SK-N-SH (cell line): Measurements from ENCODE around the gene EPHB2. TPM values are rescaled to one million over a fixed set of nuclear protein-coding genes. Genes with fewer than 3 reads are reported as not detected.

Experiments
- CTCF ChIA-PET: fragments of 300-600, 350-600 bp; formaldehyde crosslinking; extraction: SDS; loops from one replicate; lab custom pipeline; 2021; lab: Yijun Ruan, JAX
- POLR2A ChIA-PET: fragments of 350-600 bp; sonication (Branson Sonifier 250); formaldehyde crosslinking; extraction: SDS; loops from one replicate; lab custom pipeline; 2020; ENCODE audit warnings: antibody characterized with exemption, inconsistent platforms; lab: Yijun Ruan, JAX
- DNase-seq: peaks from one replicate; pipeline ENCODE4 v3.0.0; 2012
- H2AFZ ChIP-seq: fragments of 200-600 bp; sonication (generic); 2 replicates; pipeline ENCODE4 v1.8.1; 2016; ENCODE audit warnings: antibody characterized with exemption, mild to moderate bottlenecking, low read depth
- H3F3A ChIP-seq: fragments of 200-600 bp; sonication (generic); replicated peaks from 2 replicates; pipeline ENCODE3; 2016; ENCODE audit warnings: antibody characterized with exemption, mild to moderate bottlenecking; ENCODE audit not compliant: insufficient read depth
- H3K27ac ChIP-seq, 2 experiments: fragments of 200-500 bp in 1 of 2; fragments of 200-600 bp in 1 of 2; sonication (Bioruptor generic) in 1 of 2; sonication (generic), shearing (Covaris generic) in 1 of 2; 2 replicates each; pipeline versions ENCODE4 v1.5.1 to v1.6.1; 2014 to 2016; ENCODE audit warnings: low read depth in 2 of 2, inconsistent platforms in 1 of 2, low read length in 1 of 2, mild to moderate bottlenecking in 1 of 2, mixed read lengths in 1 of 2
- H3K27me3 ChIP-seq: fragments of 200-600 bp; sonication (generic), shearing (Covaris generic); 2 replicates; pipeline ENCODE4 v1.6.1; 2016; ENCODE audit warnings: mixed run types; ENCODE audit not compliant: insufficient read depth
- H3K36me3 ChIP-seq, 2 experiments: fragments of 200-500 bp in 1 of 2; fragments of 200-600 bp in 1 of 2; sonication (Bioruptor generic) in 1 of 2; sonication (generic) in 1 of 2; replicated peaks in 1 of 2; 2 replicates each; pipeline versions ENCODE3 to v1.5.1; 2014 to 2016; ENCODE audit warnings: low read length in 1 of 2, mild to moderate bottlenecking in 1 of 2; ENCODE audit not compliant: insufficient read depth in 2 of 2, control insufficient read depth in 1 of 2
- H3K4me1 ChIP-seq, 2 experiments: fragments of 200-500 bp in 1 of 2; fragments of 200-600 bp in 1 of 2; sonication (Bioruptor generic) in 1 of 2; sonication (generic), shearing (Covaris generic) in 1 of 2; 2 replicates each; pipeline versions ENCODE4 v1.5.1 to v1.6.1; 2014 to 2016; ENCODE audit warnings: low read depth in 1 of 2, low read length in 1 of 2, mixed run types in 1 of 2; ENCODE audit not compliant: insufficient read depth in 2 of 2, control insufficient read depth in 1 of 2
- H3K4me2 ChIP-seq: fragments of 200-600 bp; sonication (generic), shearing (Covaris generic); 2 replicates; pipeline ENCODE4 v1.6.1; 2017; ENCODE audit warnings: mixed run types
- H3K4me3 ChIP-seq, 2 experiments: fragments of 200-500 bp in 1 of 2; fragments of 200-600 bp in 1 of 2; sonication (Bioruptor generic) in 1 of 2; sonication (generic), shearing (Covaris generic) in 1 of 2; 2 replicates each; pipeline versions ENCODE4 v1.5.1 to v1.8.1; 2014 to 2016; ENCODE audit warnings: low read depth in 2 of 2, inconsistent platforms in 1 of 2, low read length in 1 of 2, mild to moderate bottlenecking in 1 of 2, mixed read lengths in 1 of 2, moderate library complexity in 1 of 2
- H3K79me2 ChIP-seq: fragments of 200-600 bp; sonication (generic); 2 replicates; pipeline ENCODE4 v1.8.1; 2017; ENCODE audit warnings: mild to moderate bottlenecking; ENCODE audit not compliant: insufficient read depth
- H3K9ac ChIP-seq: fragments of 200-600 bp; sonication (generic); 2 replicates; pipeline ENCODE4 v1.6.1; 2017; ENCODE audit warnings: mixed run types
- H3K9me2 ChIP-seq: fragments of 200-600 bp; sonication (generic); 2 replicates; pipeline ENCODE4 v1.6.1; 2017; ENCODE audit warnings: mixed run types
- H3K9me3 ChIP-seq: fragments of 200-600 bp; sonication (generic); 2 replicates; pipeline ENCODE4 v1.6.1; 2017; ENCODE audit warnings: mixed run types, mild to moderate bottlenecking, moderate library complexity
- H4K20me1 ChIP-seq: fragments of 200-600 bp; sonication (generic); 2 replicates; pipeline ENCODE4 v1.6.1; 2017; ENCODE audit warnings: mild to moderate bottlenecking, mixed run types; ENCODE audit not compliant: insufficient read depth
- CHD2 ChIP-seq: fragments of 150-350 bp; IDR thresholded peaks from 2 replicates; pipeline ENCODE4 v1.6.1; 2018; ENCODE audit warnings: low read length; ENCODE audit not compliant: partially characterized antibody
- ELF1 ChIP-seq: IDR thresholded peaks from 2 replicates; pipeline ENCODE4 v1.4.0; 2012
- EP300 ChIP-seq, 2 experiments: IDR thresholded peaks; 2 replicates each; pipeline versions ENCODE4 v1.4.0 to v1.6.1; 2012; ENCODE audit warnings: borderline replicate concordance in 1 of 2, low read depth in 1 of 2, low read length in 1 of 2
- EZH2phosphoT487 ChIP-seq: fragments of 200-600 bp; sonication (generic); IDR thresholded peaks from 2 replicates; pipeline ENCODE4 v1.6.1; 2017; ENCODE audit warnings: low read depth, mixed run types, mild to moderate bottlenecking, antibody characterized with exemption, moderate library complexity, borderline replicate concordance
- FOSL2 ChIP-seq: IDR thresholded peaks from 2 replicates; pipeline ENCODE4 v1.4.0; 2012; ENCODE audit warnings: low read depth, mild to moderate bottlenecking, moderate library complexity, borderline replicate concordance
- FOXJ3 ChIP-seq: sonication (generic); formaldehyde crosslinking; IDR thresholded peaks from 2 replicates; pipeline ENCODE4 v1.5.1; 2020; ENCODE audit warnings: mild to moderate bottlenecking, missing genetic modification reagents
- MEF2A ChIP-seq: IDR thresholded peaks from 2 replicates; pipeline ENCODE4 v1.4.0; 2012; ENCODE audit warnings: low read depth, borderline replicate concordance
- NRF1 ChIP-seq: IDR thresholded peaks from 2 replicates; pipeline ENCODE4 v1.6.1; 2012; ENCODE audit warnings: low read depth, mild to moderate bottlenecking, low read length
- POLR2AphosphoS5 ChIP-seq: IDR thresholded peaks from 2 replicates; pipeline ENCODE4 v1.6.1; 2012; ENCODE audit warnings: low read depth, low read length
- RAD21 ChIP-seq: IDR thresholded peaks from 2 replicates; pipeline ENCODE4 v1.6.1; 2012; ENCODE audit warnings: mild to moderate bottlenecking, low read length
- RFX5 ChIP-seq: IDR thresholded peaks from 2 replicates; pipeline ENCODE4 v1.6.1; 2012; ENCODE audit warnings: mild to moderate bottlenecking, improper control_type of control experiment, low read length
- TEAD4 ChIP-seq: IDR thresholded peaks from 2 replicates; pipeline ENCODE4 v1.4.0; 2012; ENCODE audit warnings: mild to moderate bottlenecking, borderline replicate concordance; ENCODE audit not compliant: insufficient read depth
- YY1 ChIP-seq: IDR thresholded peaks from 2 replicates; pipeline ENCODE4 v1.4.0; 2012; ENCODE audit warnings: low read depth, mild to moderate bottlenecking
- WGBS: methylation state at CpG from one replicate; pipeline ENCODE4 v1.1.6; 2017; ENCODE audit warnings: low lambda C conversion rate; 5-methylcytosine and 5-hydroxymethylcytosine counted together
- polyA plus RNA-seq, 3 experiments: library from polyadenylated mRNA; depleted of rRNA; stranded (reverse); fragments of >200 nt; gene quantifications; 2 replicates each; pipeline ENCODE4 v1.2.3, GENCODE V29; 2012
- TF ChIP-seq, protein P1 (sequence below): IDR thresholded peaks from 2 replicates; pipeline ENCODE4 v1.4.0; 2012; ENCODE audit warnings: low read depth
- TF ChIP-seq, protein P2 (sequence below): IDR thresholded peaks from 2 replicates; pipeline ENCODE4 v1.4.0; 2012; ENCODE audit warnings: low read depth, borderline replicate concordance
- TF ChIP-seq, protein P3 (sequence below): fragments of 200-600 bp; sonication (generic); IDR thresholded peaks from 2 replicates; pipeline ENCODE4 v1.6.1; 2017; ENCODE audit warnings: antibody characterized with exemption, mild to moderate bottlenecking, moderate library complexity
- TF ChIP-seq, protein P4 (sequence below): IDR thresholded peaks from 2 replicates; pipeline ENCODE4 v1.6.1; 2012; ENCODE audit warnings: mild to moderate bottlenecking, low read depth, low read length, moderate library complexity
- TF ChIP-seq, protein P5 (sequence below): fragments of 150-350 bp; IDR thresholded peaks from 2 replicates; pipeline ENCODE4 v1.6.1; 2017; ENCODE audit warnings: antibody characterized with exemption, low read length, low read depth, borderline replicate concordance

EPHB2 gene
- polyA plus RNA-seq, 1 of the 3 experiments (the other 2 are of a cell fraction): 25.2 TPM

DNA sequence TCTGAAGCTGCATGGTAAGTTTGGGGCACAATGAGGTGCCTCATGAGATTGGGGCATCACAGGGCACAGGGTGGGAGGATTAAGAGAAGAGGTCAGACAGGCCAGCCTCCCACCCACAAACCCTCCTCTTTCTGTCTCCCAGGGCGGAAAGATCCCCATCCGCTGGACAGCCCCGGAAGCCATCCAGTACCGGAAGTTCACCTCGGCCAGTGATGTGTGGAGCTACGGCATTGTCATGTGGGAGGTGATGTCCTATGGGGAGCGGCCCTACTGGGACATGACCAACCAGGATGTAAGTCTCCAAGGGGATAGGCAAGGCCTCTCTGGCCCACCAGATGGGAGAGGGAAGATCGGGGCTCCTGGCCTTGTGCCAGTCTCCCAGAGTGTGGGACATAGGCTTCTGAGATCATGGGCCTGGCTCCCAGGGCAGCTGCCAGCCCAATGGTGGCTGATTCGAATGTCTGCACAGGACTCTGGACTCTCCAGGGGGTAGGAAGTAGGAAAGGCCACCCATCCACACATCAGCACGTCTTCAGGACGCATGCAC, 198.3 kb downstream of the EPHB2 start:
- WGBS: no CpG with 5 or more reads among the region's 11 CpGs
- H4K20me1 ChIP-seq: no peaks in the 10 kb centered on the region
- H3K27me3 ChIP-seq: no peaks in the 10 kb centered on the region
- H3F3A ChIP-seq: no peaks in the 10 kb centered on the region
- H3K4me1 ChIP-seq: peaks cover 0 to 6% of the 10 kb centered on the region in 2 experiments; a peak in 1 of 4 replicates
- H3K4me2 ChIP-seq: no peak overlapping the region
- DNase-seq: no peak
- H3K4me3 ChIP-seq: no peak overlapping the region
- ChIA-PET CTCF (interaction anchor here (0.7 to 0.9 kb wide), 2 partner anchors 204 kb away, joined by 3 to 5 read pairs; no protein-coding TSS in a partner anchor), POLR2A (no interaction called here)
- H3K9me2 ChIP-seq: no peaks in the 10 kb centered on the region
- H3K79me2 ChIP-seq: no peaks in the 10 kb centered on the region
- H3K27ac ChIP-seq: no peak overlapping the region
- no peak overlapping the region for H3K9ac ChIP-seq
- no peaks in the 10 kb centered on the region for H3K9me3 ChIP-seq
- H3K36me3 ChIP-seq: peaks cover 7 to 30% of the 10 kb centered on the region in 2 experiments
- no peak overlapping the region for H2AFZ ChIP-seq
- TF ChIP-seq TEAD4 (no peak), ELF1 (no peak), MEF2A (no peak), POLR2AphosphoS5 (no peak), EZH2phosphoT487 (no peak), FOSL2 (no peak), YY1 (no peak), NRF1 (no peak), RAD21 (no peak), CHD2 (no peak), RFX5 (no peak), EP300 (IDR thresholded peaks at IDR 0.05; ENCODE audit: borderline replicate concordance in 1 of 2, low read depth in 1 of 2, low read length in 1 of 2) (no peak), FOXJ3 (CRISPR knock-in tag) (no peak)
- TF ChIP-seq, protein P1, sequence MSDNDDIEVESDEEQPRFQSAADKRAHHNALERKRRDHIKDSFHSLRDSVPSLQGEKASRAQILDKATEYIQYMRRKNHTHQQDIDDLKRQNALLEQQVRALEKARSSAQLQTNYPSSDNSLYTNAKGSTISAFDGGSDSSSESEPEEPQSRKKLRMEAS: no peak
- TF ChIP-seq, protein P2, sequence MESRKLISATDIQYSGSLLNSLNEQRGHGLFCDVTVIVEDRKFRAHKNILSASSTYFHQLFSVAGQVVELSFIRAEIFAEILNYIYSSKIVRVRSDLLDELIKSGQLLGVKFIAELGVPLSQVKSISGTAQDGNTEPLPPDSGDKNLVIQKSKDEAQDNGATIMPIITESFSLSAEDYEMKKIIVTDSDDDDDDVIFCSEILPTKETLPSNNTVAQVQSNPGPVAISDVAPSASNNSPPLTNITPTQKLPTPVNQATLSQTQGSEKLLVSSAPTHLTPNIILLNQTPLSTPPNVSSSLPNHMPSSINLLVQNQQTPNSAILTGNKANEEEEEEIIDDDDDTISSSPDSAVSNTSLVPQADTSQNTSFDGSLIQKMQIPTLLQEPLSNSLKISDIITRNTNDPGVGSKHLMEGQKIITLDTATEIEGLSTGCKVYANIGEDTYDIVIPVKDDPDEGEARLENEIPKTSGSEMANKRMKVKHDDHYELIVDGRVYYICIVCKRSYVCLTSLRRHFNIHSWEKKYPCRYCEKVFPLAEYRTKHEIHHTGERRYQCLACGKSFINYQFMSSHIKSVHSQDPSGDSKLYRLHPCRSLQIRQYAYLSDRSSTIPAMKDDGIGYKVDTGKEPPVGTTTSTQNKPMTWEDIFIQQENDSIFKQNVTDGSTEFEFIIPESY: no peak
- TF ChIP-seq, protein P3, sequence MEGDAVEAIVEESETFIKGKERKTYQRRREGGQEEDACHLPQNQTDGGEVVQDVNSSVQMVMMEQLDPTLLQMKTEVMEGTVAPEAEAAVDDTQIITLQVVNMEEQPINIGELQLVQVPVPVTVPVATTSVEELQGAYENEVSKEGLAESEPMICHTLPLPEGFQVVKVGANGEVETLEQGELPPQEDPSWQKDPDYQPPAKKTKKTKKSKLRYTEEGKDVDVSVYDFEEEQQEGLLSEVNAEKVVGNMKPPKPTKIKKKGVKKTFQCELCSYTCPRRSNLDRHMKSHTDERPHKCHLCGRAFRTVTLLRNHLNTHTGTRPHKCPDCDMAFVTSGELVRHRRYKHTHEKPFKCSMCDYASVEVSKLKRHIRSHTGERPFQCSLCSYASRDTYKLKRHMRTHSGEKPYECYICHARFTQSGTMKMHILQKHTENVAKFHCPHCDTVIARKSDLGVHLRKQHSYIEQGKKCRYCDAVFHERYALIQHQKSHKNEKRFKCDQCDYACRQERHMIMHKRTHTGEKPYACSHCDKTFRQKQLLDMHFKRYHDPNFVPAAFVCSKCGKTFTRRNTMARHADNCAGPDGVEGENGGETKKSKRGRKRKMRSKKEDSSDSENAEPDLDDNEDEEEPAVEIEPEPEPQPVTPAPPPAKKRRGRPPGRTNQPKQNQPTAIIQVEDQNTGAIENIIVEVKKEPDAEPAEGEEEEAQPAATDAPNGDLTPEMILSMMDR: no peak
- TF ChIP-seq, protein P4, sequence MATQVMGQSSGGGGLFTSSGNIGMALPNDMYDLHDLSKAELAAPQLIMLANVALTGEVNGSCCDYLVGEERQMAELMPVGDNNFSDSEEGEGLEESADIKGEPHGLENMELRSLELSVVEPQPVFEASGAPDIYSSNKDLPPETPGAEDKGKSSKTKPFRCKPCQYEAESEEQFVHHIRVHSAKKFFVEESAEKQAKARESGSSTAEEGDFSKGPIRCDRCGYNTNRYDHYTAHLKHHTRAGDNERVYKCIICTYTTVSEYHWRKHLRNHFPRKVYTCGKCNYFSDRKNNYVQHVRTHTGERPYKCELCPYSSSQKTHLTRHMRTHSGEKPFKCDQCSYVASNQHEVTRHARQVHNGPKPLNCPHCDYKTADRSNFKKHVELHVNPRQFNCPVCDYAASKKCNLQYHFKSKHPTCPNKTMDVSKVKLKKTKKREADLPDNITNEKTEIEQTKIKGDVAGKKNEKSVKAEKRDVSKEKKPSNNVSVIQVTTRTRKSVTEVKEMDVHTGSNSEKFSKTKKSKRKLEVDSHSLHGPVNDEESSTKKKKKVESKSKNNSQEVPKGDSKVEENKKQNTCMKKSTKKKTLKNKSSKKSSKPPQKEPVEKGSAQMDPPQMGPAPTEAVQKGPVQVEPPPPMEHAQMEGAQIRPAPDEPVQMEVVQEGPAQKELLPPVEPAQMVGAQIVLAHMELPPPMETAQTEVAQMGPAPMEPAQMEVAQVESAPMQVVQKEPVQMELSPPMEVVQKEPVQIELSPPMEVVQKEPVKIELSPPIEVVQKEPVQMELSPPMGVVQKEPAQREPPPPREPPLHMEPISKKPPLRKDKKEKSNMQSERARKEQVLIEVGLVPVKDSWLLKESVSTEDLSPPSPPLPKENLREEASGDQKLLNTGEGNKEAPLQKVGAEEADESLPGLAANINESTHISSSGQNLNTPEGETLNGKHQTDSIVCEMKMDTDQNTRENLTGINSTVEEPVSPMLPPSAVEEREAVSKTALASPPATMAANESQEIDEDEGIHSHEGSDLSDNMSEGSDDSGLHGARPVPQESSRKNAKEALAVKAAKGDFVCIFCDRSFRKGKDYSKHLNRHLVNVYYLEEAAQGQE: no peak
- TF ChIP-seq, protein P5, sequence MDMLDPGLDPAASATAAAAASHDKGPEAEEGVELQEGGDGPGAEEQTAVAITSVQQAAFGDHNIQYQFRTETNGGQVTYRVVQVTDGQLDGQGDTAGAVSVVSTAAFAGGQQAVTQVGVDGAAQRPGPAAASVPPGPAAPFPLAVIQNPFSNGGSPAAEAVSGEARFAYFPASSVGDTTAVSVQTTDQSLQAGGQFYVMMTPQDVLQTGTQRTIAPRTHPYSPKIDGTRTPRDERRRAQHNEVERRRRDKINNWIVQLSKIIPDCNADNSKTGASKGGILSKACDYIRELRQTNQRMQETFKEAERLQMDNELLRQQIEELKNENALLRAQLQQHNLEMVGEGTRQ: no peak
